ENCODE measurements around the gene TPST1.

The TPST1 gene

DNA sequence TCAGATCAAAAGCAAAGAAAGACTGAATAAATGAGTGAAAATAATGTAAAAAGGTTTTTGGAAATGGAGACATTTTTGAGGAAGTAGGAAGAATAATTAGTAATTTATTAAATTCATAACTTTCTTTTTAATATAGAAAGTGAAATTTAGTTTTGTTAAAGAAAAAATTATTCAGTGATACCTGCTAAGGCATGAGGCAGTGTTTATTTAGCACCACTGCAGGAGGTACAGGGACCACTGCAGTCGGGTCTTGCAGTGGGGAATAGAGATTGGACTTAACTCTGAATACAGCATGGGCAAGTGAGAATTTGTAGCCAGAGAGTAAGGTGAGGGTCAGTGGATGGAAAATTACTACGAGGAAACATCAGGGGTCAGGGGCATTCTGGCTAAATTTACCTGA, 39.9 kb downstream of the TPST1 start:
- DNase-seq: no peak

DNA sequence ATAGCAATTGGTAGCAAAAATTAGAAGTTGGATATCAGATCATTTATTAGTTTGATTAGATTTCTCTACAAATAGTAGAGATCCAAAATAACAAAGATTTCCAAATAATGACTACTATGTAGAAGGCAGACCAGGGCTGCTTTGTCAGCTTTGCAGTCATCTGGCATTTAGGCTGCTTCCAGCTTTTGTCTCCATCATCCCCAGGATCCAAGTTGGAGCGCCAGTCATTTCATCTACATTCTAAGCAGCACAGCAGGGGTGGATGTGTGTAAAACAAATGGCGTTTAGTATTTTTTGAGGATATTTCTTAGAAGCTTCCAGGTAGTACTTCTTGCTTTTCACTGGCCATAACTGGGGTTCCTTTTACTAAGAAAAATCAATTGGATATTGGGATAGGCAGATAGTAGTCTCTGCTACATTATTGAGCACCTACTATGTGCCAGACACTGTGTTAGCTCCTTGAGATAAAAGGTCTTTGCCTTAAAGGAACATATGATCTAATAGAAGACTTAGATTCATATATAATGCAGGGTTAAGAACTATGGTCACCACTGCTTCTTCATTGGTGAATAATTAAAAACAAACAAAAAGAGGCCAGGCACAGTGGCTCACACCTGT, 41.5 kb downstream of the TPST1 start:
- DNase-seq: no peak

DNA sequence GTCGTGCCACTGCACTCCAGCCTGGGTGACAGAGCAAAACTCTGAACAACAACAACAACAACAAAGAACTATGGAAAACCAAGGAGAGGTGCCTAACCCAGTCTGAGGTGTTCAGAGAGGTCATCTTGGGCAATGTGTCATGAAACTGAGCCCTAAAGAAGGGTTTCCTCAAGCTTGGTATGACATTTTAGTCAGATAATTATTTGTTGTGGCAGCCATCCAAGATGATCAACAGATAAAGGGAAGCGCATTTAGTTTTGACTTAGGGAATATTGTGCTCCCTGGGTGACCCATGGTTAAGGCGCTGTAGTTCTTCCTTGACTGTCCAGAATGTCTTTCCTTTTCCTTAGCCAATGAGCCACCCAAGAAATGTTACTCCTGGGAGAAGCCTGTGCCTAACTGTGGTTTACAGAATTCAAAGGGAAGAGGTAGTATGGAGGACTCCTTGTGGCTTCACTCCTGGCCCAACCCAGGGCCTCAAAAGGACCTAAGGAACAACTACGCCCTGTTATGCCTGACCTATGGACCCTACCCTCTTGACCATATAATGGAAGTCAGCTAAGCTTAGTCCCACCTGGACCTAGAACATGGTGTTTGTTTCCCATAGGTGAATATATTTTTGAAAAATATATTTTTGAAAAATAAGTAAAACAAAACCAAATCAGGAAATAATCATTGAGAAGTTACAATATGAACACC, 42.4 kb downstream of the TPST1 start:
- DNase-seq: no peak

DNA sequence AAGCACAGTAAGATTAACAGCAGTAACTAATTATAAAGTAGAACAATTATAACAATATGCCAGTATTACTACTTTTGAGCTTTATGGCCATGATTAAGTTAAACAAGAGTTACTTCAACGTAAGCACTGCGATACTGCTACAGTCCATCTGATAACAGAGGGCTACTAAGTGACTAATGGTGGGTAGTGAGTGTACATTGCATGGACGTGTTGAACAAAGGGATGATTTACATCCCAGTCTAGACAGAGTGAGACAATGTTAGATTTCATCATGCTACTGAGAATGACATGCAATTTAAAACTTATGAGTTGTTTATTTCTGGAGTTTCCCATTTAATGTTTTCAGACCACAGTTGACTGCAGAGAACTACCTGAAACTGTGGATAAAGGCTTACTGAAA, 45.6 kb downstream of the TPST1 start:
- DNase-seq: no peak

DNA sequence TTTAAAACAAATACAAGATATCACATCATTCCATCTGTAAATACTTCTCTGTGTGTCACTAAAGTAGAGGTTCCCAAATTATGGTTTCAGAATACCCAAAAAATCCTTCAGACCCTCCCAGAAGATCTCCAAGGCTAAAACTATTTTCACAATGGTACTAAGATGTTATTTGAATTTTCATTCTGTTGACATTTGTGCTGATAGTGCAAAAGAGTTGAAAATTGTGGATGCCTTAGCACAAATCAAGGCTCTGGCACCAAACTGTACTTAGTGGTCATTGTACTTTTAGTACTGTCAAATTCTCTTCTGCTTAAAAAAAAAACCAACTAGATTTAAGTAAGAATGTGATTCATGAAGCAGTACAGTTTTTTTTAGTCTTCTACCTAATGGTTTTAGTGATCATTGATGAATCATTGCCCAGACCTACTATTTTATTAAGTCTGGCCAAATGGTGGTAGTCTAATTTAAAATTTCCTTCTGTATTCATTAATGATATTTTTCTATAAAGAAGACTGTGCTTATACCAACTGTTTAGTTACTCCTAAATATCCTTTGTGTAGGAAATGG, 50.5 kb downstream of the TPST1 start:
- DNase-seq: no peak

DNA sequence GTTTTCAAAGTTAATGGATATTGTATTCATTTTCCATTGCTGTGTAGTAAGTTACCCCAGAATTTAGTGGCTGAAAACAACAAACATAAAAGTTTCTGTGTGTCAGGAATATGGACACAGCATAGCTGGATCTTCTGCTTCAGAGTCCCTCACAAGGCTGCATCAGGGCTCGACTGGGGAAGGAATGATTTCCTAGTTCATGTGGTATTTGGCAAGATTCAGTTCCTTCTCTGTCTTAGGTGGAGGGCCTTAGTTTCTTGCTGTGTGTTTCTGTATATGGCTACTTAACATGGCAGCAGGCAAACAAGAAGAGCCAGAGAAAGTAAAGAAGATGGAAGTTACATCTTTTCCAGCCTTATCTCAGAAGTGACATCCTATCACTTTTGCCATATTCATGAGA, 51.1 kb downstream of the TPST1 start:
- no peak for DNase-seq

DNA sequence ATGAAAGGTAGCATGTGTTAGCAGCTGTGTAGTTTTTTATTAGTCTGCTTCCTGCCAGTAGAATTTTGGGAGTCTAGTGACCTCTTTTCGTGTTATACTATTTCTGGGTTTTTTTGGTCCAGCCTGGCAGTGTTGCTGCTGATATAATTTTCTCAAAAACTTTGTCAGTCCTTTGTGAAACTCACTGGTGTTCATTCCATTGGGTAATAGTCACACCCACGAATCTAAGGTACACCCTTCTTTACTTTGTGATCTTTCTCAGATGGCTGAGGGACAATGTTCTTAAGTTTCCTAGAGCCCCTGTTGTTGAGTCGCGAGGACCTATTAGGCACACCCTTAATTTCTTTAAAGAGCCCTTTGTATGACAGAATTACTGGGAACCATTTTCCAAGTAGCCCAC, 52.3 kb downstream of the TPST1 start:
- DNase-seq: no peak

DNA sequence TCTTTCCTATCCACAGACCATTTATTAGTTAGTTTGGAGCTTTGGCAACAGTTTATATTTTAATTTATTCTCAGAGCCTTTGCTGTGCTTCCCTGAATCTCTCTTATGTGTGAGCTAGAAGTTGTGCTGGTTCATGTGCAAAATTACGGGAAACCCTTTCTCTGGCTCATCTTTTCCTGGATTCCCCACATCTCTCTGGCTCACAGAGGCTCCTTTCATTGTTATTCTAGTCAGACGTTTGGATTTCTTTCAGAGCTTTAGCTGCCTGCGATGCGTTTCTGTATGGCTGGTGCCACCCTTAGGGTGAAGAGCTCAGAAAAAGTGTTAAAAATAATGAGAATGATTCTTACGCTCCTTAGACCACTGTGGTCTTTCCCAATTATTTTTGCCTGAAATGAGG, 53.3 kb downstream of the TPST1 start:
- no peak for DNase-seq

DNA sequence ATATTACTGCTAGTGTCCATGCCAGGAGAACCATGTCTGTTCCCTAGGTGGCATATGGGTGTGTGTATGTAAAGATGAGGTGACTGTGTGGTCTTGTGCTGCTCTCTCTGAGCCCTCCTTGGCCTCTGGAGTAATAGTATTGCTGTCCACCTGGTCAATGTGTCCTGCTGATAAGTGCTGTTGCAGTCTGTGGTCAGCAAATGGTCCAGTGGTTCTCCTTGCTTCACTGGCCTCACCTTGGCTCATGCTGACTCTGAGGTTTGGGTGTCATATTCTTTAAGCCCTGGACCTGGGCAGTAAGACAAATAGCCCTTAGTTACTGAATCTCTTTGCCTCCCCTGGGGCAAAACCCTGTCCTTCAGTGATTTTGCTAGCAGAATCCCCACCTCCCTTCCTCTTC, 56.8 kb downstream of the TPST1 start:
- DNase-seq: no peak

DNA sequence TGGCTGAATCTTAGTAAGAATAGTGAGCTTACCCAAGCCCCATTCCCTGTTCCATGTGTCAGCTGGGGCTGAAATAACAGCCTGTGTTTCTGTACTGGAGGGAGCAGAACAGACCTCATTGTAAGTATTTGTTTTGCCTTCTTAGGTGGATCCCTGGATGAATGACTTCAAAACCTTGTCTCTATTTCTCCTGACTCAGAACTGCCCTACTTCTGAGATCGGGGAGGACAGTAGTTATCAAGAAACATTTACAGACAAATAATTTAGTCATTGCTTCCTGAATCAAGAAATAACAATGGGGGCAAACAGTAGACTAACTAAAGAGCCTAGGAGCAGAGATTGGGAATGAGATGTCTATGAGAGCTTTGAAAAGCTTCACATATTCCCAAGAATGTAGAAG, 58.8 kb downstream of the TPST1 start:
- DNase-seq: no peak

DNA sequence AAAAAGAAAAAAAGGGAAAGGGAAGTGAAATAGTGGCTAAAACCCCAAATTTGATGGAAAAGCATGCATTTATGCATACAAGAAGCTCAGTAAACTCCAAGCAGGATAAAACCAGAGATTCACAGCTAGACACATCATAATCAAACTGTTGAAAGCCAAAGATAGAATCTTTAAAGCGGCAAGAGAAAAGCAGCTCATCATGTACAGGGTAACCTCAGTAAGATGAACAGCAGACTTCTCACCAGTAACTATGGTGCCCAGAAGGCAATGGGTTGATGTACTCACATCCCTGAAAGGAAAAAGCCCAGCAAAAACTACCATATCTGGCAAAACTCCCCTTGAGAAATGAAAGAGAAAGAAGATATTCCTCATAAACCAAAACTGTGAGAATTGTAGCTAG, 60.4 kb downstream of the TPST1 start:
- no peak for DNase-seq

DNA sequence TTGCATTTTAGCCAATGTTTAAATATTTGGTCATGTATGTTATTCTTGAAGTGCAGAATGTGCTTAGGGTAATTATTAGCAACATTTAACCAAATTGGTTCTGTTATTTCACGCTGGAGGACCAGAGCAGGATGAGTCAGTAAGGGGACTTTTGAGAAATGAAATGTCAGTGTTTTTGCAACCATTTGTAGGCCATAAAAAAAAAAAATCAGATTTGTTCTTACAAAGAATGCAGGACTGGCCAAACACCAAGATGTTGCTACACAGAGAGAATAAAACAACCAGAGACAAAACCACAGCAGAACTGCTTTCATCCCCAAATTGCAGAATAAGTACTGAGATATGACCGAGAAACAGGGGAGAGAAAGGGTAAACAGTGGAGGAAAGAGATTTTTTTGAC, 62.1 kb downstream of the TPST1 start:
- DNase-seq: no peak

DNA sequence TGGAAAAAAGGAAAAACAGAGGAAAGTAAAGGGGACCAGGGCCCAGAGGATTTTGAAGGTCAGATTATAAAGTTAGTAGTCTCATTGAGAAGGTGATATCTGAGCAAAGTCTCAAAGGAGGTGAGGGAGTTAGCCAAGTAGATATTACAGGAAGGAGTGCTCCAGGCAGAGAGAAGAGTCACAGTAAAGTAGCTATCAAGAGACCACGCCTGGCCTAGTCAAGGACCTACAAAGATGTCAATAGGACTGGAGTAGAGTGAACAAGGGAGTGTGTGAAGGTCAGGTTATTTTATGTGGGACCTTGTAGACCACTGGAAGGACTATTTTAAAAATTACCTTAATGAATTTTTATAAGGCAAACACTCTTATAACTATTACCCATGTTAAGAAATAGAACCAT, 64.8 kb downstream of the TPST1 start:
- no peak for DNase-seq

DNA sequence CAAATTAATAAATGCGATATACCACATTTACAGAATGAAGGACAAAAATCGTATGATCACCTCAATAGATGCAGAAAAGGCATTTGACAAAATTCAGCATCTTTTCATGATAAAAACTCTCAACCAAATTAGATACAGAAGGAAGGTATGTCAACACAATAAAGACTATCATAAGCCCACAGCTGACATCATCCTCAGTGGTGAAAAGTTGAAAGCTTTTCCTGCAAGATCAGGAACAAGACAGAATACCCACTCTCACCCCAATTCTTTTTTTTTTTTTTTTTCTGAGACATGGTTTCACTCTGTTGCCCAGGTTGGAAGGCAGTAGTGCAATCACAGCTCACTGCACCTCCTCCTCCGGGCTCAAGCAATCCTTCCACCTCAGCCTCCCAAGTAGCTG, 67.2 kb downstream of the TPST1 start:
- DNase-seq: no peak

DNA sequence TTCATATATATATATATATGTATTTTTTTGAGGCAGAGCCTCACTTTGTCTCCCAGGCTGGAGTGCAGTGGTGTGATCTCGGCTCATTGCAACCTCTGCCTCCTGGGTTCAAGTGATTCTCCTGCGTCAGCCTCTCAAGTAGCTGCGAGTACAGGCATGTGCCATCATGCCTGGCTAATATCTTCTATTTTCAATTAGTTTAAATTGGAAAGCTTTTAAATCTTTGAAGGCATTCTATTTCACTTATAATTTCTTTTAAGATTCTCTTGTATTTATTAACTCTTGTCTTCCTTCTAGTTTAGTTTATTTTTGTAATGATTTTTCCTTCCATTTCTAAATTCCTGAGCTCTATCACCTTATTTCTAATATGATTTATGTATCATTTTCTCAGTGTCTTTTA, 71.2 kb downstream of the TPST1 start:
- DNase-seq: no peak

DNA sequence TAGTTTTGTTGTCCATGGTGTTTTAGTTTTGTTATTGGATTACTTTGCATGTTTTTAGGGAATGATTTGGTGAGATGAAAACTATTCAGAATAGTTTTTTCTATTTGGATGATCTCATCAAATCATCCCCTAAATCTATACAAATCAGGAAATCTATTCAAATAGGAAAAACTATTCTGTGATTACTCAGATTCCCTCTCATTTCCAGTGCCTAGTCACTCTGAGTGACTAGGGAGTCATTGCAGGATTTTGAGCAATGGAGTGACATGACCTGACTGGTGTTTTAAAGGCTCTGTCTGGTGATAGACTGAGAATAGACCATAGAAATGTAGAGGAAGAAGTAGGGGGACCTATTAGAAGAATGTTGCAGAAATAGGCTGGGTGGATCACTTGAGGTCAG, 72.4 kb downstream of the TPST1 start:
- no peak for DNase-seq

DNA sequence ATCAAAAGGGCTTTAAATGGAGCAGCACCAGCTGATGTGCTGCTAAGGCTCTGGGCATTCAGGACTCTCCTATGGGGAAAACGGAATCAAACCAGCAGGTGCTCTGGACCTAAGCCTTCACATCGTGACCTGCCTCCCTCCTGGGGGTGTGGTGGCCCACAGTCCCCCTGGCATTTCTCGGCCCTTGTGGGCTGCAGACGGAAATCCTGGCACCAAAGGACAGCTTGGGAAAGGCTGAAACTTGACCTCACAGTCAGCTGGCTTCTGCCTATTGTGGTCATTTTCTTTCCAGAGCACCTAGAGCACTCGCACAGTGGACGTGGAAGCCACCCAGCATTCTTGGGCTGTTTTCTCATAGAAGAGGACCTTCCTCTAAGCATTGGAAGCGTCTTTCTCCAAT, 74.8 kb downstream of the TPST1 start:
- no peak for DNase-seq

DNA sequence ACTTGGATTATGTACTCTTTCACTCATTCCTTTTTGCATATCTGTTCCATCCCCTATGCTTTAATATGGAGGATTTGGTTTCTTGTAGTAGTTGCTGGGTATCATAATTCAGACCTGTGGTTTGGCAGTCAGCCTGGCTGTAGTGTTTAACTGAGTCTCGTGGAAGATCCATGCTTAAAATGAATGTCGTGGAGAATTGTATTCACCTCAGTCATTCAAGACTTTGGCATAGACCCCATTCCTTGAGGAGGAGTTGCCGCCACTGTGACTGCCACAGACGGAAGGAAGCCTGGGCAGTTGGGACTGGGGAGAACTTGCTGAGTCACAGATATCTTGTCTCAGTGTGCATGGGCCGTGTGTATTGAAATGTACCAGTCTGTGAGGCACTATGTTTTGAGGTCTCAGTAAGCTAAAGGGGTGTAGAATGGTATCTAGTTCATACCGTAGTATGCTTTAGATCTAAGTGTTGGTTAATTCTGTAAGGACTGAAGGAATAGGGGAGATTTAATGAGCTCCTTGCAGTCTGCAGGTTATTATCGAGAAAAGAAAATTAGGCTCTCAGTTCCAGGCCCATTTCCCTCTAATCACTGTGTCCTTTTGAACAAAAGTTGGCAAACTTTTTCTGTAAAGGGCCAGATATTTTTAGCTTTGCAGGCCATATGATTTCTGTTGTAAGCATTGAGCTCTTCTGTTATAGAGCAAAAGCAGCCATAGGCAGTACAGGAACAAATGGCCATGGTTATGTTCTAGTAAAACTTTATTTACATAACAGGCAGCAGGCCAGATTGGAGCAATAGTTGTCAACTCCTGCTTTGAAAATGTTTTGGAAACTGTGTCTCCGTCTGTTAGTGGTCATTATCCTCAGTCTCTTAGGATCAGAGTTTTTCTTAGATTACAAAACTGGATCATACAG, 76.8 kb downstream of the TPST1 start:
- DNase-seq: no peak

DNA sequence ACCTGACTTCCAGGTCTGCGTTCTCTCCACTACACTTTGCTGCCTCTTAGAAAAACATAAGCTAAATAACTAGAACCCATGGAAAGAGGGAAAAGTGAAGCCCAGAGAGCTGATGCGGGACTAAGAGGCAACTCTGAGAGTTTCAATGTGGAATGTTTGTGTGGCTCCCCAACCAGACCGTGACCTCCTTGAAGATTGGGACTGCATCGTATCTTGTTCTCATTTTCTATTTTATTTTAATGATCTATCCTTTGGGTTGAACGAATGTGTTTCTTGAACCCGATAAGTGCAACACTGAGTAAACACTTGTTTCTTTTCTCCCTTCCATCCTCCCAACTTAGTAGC, 77.4 kb downstream of the TPST1 start:
- DNase-seq: no peak

DNA sequence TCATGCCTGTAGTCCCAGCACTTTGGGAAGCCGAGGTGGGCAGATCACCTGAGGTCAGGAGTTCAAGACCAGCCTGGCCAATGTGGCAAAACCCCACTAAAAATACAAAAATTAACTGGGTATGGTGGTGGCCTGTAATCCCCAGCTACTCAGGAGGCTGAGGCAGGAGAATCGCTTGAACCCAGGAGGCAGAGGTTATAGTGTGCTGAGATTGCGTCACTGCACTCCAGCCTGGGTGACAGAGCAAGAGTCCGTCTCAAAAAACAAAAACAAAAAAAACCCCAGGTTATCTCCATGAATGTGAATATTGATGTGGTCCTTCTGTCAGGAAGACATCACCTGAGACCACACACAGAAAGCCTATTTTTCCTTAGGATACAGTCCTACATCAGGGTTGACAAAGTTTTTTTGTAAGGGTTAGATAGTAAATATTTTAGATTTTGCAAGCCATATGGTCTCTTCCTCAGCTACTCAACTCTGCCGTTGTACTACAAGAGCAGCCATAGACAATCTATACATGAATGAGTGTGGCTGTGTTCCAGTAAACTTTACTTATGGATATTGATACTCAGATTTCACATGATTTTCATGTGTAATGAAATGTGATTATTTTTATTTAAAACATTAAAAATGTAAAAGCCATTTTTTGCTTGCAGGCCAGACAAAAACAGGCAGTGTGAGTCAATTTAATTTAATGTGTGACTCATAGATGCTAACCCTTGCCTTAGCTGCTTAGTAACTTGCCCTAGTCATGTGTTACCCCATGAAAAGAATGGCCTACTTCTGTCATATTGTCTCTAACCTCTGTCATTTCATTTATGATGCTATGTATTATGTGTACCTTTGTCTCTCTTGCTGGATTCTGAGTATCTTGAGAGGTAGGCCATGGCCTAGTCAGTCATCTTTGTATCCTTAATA, 78.1 kb downstream of the TPST1 start:
- DNase-seq: no peak

DNA sequence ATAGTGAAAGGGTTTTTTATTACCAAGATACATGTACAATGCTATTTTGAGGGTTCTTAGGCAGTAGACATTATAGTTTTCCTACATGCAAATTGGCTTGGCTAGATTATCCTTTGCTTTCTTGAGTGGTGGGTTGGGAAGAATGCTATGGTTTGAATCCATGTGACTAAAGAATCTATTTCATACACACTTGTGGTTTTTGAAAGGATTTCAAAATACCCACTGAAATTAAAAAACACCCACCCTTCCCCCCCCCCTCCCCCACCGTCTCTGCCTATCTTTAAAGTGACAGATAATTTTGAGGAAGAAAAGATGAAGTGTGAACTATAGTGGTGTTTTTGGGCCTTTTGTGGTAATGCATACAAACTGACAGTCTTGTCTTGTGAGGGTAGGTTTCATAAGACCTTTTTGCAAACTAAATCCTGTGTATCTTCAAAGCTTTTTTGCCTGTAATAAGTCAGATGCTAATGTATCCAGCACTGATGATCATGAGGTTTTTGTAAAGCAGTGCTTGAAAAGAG, 90.9 kb downstream of the TPST1 start:
- DNase-seq: no peak

DNA sequence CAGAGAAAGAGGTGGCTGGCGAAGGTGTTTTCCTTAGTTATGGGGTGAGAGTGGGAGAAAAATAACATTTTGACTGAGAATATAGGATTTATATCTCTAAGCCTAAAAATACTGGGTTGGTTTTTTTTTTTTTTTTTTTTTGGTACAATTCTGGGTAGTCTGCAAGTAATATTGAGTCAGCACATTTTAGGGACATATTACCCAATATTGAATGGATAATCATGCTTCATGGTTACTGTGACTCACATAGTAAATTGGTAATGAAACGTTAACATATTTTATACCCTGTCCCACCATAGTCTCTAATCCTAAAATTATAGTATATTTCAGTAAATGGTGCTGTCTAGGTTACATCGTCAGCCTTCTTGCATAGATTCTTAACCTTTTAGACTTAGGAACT, 91.4 kb downstream of the TPST1 start:
- no peak for DNase-seq

DNA sequence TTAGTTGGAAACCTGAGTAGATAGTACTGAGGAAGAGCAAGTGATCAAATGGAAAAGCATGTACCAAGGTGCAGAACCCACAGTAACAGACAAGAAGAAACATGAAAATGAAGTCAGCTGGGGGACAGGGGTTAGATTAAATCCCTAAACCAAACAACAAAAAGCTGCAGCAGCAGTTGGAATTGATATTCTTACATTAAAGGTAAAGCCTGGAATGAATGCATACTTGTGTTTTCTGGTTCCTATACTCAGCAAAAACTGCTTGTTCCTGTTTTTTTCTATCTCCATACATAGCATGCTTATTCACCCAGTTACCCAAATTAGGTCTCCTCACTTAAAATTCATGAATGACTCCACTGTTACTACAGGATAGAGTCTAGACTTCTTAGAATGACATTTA, 92.4 kb downstream of the TPST1 start:
- no peak for DNase-seq
